COLO668 (cell line): ENCODE data around the gene CALU.

Experiments
- DNase-seq: peaks from one replicate; lab custom pipeline; 2025; ENCODE audit not compliant: unreplicated experiment; lab: John Stamatoyannopoulos, UW

Gene CALU

DNA sequence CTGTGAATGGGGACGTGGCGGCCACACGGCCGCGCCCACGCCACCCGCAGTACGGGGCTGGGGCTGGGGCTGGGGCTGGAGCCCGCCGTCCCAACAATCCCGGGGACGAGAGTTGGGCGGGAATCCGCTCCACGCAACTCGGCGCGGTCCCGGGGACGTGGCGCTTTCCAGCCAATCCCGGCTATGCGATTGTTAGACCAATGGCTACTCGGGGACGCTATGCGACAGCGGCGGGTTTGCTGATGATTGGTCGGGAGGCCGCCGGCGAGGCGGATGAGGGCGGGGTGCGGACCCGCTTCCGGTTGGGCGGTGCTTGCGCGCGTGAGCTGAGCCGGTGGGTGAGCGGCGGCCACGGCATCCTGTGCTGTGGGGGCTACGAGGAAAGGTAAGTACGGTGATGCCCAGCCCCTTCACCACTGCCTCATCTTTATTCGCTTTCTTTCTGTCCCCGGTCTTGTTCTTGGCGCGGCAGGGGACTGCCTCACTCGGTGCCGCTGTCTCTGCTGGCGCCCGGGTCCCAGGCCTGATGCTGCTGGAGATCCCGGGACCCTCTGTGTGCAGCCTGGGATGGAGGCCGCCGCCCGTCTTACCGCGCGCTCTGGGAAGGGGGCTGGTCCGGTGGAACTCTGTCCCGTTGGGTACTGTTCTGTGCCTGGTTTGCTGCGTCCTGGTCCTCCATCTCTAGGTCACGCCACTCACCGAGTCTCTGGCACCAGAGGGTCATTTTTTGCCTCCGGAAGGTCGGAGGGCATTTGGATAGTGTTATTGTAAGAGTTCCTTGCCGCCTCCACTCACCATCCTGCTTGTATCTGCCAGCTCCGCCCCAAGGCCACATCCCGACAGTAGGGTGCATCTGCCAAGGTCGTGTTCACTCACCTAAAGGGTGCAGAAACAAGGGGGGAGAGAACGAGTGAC lies at the start of gene CALU:
TSS of gene CALU (plus strand) at position 312 of the 915 bp plus-strand sequence. CDS start 9,225 bp downstream, outside the sequence.
- DNase-seq = peak; percentile 96

DNA sequence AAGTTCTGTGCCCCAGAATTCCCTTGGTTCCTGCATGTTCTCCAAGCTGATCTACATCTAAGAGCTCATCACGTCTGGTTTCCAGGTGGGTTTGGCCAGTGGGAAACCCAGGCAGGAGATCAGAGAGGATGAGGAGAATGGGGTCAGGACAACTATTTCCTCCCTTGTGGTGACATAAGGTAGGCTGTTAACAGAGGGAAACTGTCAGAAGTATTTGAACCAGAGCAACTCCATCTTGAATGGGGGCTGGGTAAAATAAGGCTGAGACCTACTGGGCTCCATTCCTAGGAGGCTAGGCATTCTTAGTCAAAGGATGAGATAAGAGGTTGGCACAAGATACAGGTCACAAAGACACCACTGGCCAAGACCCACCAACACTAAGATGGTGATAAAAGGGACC lies 47.9 kb upstream of the CALU start:
- DNase-seq = no peak

DNA sequence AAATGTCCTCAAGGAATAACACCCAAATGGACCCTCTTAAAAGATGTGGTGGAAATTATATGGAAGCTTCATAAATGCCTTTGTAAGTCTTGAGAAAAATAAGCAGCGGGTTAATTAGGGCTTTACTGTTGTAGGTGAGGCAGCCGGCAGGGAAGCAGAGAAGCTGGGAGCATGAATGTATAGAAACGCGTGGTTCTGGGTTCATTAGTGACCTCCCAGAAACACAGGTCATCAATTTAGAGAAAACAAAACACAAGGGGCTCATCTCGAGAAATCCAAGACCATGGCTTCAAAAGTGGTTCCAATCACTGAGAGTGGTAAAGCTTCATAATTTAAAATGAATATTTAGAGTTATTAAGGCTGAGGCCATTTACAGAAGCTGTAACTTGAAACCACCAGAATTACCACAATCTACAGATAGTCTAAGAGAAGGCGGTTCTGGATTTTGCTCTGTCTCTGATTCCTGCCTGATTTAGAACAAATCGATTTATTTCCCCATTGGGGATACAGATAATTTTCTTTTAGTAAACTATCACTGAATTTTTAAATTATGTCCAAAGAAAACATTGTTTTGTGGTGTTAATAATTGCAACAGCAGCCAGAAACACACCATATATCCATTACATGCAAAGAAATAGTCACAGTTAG lies 46.4 kb upstream of the CALU start:
- DNase-seq = no peak

DNA sequence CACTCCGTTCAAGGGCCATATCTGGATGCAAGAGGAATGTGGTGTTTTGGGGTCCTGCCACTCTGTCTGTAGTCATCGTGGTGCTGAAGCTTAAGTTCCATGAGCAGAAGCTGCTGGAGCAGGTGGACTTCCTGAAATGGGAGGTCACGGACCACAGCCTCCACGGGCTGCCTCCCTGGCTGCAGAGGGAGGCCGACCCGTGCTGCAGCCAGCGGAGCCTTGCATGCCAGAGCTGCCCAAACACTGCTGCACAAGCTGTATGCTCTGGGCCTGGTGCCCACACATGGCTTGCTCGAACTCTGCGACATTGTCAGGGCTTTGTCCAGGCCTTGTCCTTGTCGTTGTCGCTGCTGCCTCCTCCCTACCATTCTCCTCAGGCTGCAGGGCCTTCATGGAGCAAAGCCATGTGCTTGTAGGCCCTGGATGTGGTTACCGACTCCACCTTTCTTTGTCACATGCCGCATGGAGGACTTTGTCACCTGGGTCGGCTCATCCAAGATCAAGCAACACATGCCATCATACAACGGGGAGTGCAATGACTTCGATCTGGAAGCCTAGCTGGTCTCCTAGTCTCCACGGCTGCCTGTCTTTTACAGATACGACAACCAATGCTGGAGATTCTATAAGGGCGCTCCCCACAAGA lies 45.7 kb upstream of the CALU start:
- DNase-seq = no peak

DNA sequence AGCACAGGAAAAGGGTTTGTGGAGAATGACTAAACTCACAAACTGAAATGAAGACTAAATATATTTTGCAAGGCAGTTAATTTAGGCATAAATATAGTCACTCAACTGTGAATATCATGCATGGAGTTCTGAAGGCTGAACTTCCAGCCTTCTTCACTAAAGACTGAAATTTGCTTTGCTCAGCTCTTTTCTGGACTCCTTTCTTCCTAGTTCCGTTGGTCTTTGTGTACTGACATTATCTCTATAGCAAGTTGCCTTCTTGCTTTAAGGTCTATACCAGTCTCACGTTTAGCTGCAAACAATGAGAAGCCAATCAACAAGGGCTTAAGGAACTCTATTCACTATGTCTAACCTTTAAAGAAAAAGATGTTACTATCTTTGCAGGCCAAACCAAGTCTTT lies 44.4 kb upstream of the CALU start:
- DNase-seq = no peak

DNA sequence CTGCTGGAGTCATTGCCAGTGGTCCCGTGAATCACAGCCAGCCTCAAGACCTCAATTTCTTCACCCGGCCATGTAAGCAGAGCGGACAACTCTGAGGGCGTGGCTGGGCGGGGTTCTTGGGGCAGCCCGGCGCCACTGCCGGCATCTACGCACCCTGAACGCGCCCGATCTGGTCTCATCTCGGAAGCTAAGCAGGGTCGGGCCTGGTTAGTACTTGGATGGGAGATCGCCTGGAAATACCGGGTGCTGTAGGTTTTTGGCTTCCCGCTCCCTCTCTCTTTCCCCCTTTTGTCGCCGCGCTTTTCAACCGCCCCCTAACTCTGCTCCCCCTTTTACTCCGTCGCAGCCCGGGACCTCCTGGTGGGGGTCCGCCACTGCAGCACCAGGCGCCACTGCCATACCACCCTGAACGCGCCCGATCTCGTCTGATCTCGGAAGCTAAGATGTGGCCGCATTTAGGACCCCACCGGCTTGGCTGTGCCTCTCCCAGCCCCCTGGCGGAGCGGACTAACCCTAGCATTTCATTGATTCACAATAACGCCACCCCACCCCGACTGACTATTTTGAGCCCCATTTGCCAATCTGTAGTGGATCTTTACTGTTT lies 41.8 kb upstream of the CALU start:
- DNase-seq = no peak

DNA sequence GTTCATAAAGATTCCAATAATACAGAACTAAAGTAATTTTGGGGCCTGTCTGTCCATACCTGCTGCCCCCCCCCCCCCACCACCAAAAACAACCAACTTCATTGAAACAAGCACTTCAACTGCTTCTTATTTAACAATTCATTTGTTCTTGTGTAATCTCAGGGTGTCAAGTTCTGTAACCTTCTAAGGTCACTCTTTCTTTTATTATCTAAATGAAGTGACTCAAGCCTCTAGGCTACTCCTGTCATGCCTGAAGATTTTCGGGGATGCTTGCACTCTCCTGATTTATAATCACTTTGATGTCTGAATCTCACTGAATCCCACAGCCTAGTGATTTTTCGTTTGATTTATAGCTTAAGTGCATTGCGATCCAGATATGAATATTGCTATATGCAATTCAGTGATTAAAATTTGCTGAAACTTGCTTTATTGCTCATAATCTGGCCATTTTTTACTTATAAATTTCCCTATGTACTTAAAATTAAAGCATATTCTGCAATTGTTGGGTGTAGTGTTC lies 39.9 kb upstream of the CALU start:
- DNase-seq = no peak

DNA sequence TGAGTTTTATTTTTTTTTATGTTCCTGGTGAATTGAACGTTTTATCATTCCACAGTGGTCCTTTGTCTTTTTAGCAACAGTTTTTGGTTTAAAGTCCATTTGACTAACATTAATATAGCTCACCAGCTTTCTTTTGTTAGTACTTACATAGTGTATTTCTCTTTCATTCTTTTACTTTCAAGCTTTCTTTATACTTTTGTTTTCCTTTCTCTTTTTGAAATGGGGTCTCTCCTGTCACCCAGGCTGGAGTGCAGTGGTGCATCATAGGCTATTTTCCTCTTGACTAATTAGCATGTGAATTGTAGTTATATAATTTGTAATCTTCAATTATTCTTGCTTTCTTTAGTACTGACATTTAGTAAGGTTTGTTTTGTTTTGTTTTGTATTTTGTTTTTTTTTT lies 39.3 kb upstream of the CALU start:
- no peak for DNase-seq

DNA sequence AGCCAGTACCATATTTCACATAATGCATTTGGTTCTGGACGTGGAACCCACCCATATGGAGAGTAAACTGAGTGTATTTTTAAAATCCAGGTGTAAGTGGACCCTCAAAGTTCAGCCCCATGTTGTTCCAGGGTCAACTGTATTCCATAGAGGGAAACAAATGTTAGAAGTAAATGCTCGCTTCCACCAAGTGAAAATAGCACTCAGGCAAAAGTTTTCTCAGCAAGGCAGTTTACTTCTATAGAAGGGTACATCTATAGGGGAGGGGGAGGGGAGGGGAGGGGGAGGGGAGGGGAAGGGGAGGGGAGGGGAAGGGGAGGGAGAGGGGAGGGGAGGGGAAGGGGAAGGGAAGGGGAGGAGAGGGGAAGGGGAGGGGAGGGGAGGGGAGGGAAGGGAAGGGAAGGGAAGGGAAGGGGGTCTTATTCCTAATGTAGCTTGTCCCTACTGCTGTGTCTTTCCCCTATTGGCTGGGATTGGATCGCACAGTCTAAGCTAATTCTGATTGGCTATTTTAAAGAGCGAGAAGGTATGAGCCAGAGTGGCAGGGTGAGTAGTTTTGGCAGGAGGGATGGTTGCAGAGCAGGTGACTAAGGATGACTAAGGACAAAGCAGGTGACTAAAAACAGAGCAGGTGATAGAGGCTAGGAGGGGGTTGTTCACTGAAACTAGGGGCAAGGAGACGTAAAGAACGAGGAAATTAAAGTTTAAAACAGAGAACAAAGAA lies 37.9 kb upstream of the CALU start:
- DNase-seq = no peak

DNA sequence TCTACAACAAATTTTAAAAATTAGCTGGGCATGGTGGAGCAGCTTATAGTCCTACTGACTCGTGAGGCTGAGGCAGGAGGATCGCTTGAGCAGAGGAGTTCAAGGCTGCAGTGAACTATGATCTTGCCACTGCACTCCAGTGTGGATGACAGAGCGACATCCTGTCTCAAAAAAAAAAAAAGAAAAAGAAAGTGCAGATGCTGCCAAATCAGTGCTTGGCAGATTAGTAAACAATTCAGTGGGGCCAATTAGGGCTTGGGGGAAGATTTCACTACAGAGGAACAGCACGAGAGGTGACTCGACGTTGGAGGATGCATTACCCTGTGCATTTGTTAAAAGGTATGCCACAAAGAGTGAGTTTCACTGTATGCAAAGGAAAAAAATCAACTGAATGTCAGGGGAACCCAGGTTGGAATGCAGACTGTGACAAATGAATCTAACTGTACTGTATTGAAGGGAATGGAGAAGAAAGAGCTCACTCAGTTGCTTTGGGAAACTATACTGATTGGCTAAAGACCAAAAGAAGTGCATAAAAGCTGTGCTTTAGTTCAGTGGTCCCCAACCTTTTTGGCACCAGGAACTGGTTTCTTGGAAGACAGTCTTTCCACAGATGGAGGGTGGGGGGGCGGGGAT lies 35.4 kb upstream of the CALU start:
- DNase-seq = no peak

DNA sequence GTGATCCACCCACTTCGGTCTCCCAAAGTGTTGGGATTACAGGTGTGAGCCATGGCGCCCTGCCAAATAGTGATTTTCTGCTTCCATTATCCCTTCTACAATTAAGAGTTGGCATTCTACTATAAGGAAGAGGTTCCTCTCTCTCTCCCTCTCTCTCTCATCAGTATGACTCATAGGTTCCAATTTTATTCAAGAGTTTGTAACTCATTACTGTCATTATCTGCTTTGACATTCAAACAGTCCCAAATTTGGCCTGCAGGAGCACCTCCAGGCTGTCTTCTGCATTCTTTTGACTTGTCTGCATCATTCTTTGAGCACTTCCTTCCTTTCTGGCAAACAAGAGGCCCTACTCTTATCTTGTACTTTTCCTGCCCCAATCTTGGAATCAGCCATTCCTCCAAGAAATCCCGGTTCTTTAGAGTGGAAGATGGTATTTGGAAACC lies 33.2 kb upstream of the CALU start:
- DNase-seq = peak; percentile 34

DNA sequence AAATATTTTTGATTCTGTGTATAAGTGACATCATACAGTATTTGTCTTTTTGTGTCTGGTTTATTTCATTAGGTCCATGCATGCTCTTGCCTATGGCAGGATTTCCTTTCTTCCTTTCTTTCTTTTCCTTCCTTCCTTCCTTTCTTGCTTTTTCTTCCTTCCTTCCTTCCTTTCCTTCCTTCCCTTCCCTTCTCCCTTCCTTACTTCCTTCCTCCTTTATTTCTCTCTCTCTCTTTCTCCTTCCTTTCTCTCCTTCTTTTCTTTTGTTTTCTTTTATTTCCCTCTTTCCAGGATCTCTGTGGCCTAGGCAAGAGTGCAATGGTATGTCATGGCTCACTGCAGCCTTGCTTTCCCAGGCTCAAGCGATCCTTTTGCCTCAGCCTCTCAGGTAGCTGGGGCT lies 31.4 kb upstream of the CALU start:
- DNase-seq = no peak

DNA sequence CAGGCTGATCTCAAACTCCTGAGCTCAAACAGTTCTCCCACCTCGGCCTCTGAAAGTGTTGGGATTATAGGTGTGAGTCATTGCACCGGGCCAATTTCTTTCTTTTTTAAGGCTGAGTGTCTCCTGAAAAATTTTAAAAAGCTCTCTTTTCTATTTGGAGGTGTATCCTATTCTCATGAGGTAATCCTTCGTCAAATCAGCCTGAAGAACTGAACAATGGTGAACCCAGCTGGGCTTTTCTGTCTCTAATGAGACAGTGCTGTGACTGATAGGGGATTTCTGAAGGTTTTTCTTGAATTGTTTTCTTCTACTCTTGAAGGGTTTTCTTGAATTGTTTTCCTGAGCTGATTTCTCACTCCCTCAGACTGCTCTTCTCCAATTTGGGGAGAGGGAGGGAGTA lies 30.9 kb upstream of the CALU start:
- DNase-seq = no peak

DNA sequence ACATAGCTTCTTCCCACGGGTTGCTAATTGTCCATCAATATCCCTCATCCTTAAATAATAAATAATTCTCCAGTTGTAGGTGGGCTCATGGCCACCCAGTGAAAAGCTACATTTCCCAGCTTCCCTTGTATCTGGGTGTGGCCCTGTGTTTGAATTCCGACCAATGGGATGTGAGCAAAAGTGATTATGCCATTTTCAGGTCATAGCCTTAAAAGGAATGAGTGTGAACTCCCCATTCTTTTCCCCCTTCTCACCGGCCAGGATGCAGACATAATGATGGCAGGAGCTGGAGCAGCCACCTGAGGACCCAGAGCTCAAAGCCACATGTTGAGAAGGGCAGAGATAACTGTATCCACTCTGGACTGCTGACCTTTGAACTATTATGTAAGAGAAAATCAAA lies 30.3 kb upstream of the CALU start:
- no peak for DNase-seq

DNA sequence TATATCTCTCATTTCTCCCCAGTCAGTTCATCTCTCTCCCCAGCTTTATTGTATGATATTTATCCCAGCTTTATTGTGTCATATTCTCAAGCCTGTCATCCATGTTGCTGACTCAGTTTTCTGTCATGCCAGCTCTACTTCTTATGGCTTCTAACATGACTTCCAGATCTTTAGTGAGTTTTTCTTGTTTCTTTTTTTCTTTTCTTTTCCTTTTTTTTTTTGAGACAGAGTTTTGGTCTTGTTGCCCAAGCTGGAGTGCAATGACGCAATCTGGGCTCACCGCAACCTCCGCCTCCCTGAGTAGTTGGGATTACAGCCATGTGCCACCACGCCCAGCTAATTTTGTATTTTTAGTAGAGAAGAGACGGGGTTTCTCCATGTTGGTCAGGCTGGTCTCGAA lies 28.7 kb upstream of the CALU start:
- DNase-seq = no peak

DNA sequence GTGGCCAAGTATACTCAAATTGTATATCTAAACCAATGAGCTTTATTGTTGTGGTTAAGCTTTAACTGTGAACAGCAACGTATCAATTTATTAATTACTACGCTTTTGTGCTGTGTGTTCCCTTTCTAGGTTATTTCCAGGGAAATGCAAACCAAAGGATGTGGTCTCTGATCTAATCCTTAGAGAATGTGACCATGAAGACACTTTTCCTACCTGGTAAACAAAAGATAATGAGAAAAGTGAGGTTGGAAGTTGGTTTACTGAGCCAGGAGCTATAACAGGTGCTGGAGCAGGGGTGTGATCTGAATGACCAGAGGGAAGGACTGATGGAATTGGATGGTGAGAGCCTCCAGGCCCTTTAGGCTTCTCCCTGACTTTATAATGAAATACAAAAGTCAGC lies 25.4 kb upstream of the CALU start:
- DNase-seq = no peak

DNA sequence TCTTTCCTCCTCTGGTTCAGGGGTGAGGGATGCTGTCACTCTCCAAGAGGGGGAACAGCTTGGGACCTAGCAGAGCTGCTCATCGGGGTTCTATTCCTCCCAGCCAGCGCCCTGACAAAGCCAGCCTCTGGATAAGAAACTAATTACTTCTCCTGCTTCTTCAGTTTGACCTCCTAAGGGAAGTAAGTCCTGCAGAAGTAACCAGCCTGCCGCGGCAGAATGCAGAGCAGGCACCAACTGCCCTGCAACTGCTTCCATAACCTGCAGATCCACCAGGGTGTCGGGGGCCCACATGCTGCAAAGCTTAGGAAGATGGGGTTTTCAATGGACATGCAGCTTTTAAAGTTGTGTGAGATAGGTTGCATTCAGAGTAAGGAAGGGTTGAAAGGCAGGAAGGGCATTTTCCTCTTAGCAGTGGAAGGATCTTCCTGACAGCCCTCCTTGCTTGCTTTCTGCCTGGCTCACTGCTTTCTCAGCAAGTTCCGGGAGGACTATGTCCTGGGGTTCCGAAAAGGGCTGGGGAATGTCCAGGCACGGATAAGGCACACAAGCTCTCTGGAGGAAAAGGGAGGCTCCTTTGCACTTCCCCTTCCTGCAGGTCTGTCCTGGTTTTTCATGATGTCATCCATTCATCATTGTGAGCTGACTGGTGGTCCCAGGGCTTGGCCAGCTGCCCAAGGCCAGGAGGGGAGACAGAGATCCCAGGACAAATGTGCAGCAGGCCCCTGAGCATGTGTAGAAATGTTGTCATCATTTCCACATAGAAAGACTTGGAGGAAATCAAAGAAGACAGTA lies 24.3 kb upstream of the CALU start:
- DNase-seq = no peak

DNA sequence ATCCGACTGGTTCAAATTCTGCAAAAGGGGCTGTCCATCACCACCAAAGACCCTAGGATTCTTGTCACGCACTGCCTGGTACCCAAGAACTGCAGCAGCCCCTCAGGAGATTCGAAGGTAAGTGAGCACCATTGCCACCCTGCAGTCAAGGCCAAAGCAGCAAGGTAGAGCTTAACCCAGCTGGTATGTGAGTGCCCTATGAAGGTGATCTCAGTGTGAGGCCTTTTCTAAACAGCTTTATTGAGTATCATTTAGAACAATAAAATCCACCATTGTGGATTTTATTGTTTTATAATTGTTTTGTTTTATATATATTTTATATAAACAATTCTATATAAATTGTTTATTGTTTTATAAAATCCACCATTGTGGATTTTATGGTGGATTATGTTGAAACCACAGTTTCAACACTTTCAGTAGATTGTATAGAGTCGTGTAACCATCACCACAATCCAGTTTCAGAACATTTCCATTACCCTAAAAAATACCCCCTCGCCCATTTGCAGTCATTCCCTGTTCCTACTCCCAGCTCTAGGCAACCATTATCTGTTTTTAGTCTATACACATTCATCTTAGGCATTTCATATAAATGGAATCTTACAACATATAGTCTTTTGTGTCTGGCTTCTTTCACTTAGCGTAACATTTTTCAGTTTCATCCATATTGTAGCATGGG lies 20.1 kb upstream of the CALU start:
- DNase-seq = no peak

DNA sequence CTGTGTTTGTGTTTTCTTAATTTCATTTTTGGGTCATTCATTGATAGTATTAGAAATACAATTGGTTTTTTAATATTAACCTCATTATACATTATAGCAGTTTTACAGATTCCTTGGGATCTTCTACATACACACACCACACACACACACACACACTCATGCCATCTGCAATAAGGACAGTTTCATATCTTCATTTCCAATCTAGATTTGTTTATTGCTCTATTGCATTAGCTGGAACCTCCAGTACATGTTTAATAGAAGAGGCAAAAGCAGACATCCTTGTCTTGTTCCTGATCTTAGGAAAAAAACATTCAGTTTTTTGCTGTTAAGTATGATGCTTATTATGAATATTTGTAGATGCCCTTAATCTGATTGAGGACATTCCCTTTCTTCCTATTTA lies 17.8 kb upstream of the CALU start:
- no peak for DNase-seq
